Type B pancreatic cell (in vitro differentiated cells): ENCODE results near the gene SLC35B2. TPM values are rescaled to one million over a fixed set of nuclear protein-coding genes. Genes with fewer than 3 reads are reported as not detected.

Experiments
- DNase-seq: peaks from one replicate; pipeline ENCODE4 v3.0.0; 2021; ENCODE audit warnings: mixed read lengths; ENCODE audit not compliant: unreplicated experiment; ENCODE audit errors: extremely low spot score
- H3K27ac Mint-ChIP-seq: 2 replicates; pipeline ENCODE4 v1.8.0; 2021; ENCODE audit warnings: mild to moderate bottlenecking, mixed read lengths
- H3K27me3 Mint-ChIP-seq: 2 replicates; pipeline ENCODE4 v1.8.0; 2021; ENCODE audit warnings: mixed read lengths
- H3K36me3 Mint-ChIP-seq: 2 replicates; pipeline ENCODE4 v1.8.0; 2021; ENCODE audit warnings: mixed read lengths
- H3K4me1 Mint-ChIP-seq: one replicate; pipeline ENCODE4 v1.8.0; 2021; ENCODE audit warnings: mixed read lengths; ENCODE audit not compliant: unreplicated experiment
- H3K4me3 Mint-ChIP-seq: 2 replicates; pipeline ENCODE4 v1.8.0; 2021; ENCODE audit warnings: mild to moderate bottlenecking, mixed read lengths
- H3K9me3 Mint-ChIP-seq: 2 replicates; pipeline ENCODE4 v1.8.0; 2021; ENCODE audit warnings: mixed read lengths
- total RNA-seq: library from RNA; stranded (reverse); gene quantifications from 2 replicates; pipeline ENCODE4 v1.2.1, GENCODE V29; 2021; ENCODE audit warnings: low replicate concordance
- TF ChIP-seq, protein P1 (sequence below): fragments of 200-600 bp; sonication (generic); conservative IDR thresholded peaks from 2 replicates; pipeline ENCODE4 v1.5.0; 2021; ENCODE audit warnings: antibody characterized with exemption, mild to moderate bottlenecking

The SLC35B2 gene
- total RNA-seq, 1 donor from 2014 or later, result 39.6 TPM

DNA sequence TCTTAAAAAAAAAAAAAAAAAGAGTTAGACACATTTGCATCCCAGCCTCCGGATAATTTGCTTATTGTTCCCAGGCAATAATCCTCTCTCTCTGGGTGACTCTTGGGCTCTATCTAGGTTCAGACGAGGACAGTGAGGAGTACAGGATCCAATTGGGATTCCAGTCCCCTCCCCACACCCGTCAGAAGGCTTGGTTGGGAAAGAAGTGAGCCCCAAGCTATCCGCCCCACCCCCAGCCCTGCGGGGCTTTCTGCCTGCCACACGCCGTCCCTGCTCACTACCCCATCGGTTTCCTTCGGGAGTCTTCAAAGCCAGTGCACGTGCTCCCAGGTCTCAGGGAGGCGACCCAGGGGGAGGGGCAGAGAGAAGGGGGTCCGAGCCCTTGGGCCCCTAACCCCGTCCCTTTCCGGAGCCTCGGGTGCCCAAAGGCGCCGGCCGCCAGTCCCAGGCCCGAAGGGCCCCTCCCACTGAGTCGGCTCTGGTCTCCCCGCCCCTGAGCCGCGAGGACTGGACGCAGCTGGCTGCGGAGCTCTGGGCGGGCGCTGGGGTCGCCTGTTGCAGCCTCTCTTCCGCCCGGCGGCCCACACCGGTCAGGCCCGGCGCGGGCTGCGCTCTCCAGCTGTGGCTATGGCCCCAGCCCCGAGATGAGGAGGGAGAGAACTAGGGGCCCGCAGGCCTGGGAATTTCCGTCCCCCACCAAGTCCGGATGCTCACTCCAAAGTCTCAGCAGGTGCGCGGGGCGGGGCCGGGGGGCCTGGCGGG lies 38.1 kb downstream of the SLC35B2 start:
- Mint-ChIP-seq H3K4me1 (peaks cover 32% of the 10 kb centered on the region), H3K36me3 (no peaks in the 10 kb centered on the region), H3K9me3 (no peaks in the 10 kb centered on the region), H3K27ac (peak overlapping the region; percentile 69), H3K4me3 (peak overlapping the region; percentile 82), H3K27me3 (peaks cover 19% of the 10 kb centered on the region)
- TF ChIP-seq, protein P1, sequence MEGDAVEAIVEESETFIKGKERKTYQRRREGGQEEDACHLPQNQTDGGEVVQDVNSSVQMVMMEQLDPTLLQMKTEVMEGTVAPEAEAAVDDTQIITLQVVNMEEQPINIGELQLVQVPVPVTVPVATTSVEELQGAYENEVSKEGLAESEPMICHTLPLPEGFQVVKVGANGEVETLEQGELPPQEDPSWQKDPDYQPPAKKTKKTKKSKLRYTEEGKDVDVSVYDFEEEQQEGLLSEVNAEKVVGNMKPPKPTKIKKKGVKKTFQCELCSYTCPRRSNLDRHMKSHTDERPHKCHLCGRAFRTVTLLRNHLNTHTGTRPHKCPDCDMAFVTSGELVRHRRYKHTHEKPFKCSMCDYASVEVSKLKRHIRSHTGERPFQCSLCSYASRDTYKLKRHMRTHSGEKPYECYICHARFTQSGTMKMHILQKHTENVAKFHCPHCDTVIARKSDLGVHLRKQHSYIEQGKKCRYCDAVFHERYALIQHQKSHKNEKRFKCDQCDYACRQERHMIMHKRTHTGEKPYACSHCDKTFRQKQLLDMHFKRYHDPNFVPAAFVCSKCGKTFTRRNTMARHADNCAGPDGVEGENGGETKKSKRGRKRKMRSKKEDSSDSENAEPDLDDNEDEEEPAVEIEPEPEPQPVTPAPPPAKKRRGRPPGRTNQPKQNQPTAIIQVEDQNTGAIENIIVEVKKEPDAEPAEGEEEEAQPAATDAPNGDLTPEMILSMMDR, result no peak
- DNase-seq, result peak; percentile 79

DNA sequence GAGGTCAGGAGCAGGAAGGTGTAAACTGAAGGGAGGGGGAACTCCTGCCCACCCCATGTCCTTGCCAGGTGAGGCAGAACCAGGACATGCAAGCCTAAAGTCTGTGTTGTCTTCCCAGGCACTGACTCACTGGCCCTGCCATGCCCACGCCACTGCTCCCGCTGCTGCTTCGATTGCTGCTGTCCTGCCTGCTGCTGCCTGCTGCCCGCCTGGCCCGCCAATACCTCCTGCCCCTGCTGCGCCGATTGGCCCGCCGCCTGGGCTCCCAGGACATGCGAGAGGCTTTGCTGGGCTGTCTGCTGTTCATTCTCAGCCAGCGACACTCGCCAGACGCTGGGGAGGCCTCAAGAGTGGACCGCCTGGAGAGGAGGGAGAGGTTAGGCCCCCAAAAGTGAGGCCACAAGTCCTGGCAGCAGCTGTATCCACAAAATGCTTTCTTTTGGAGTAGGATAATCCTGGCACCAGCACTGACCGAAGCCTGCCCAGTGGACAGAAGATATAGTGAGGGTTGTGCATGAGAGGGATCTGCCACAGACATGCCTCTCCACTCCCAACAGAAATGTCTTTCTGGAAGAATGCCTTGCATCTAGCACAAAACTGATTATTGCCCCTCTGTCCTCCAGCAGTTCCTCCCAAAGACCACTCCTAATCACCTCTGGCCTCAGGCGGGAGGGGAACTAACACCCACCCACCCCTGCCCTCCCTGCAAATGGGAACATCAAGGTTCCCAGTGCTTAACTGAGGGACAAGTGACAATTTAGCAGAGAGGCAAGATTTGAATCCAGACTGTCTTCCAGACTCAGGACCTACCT lies 39.8 kb downstream of the SLC35B2 start:
- H3K9me3 Mint-ChIP-seq, result no peaks in the 10 kb centered on the region
- H3K4me3 Mint-ChIP-seq, result no peak overlapping the region
- TF ChIP-seq, protein P1, result no peak
- peaks cover 23% of the 10 kb centered on the region for H3K4me1 Mint-ChIP-seq
- no peak for DNase-seq
- no peaks in the 10 kb centered on the region for H3K36me3 Mint-ChIP-seq
- H3K27ac Mint-ChIP-seq, result peak overlapping the region; percentile 76
- peaks cover 13% of the 10 kb centered on the region for H3K27me3 Mint-ChIP-seq

DNA sequence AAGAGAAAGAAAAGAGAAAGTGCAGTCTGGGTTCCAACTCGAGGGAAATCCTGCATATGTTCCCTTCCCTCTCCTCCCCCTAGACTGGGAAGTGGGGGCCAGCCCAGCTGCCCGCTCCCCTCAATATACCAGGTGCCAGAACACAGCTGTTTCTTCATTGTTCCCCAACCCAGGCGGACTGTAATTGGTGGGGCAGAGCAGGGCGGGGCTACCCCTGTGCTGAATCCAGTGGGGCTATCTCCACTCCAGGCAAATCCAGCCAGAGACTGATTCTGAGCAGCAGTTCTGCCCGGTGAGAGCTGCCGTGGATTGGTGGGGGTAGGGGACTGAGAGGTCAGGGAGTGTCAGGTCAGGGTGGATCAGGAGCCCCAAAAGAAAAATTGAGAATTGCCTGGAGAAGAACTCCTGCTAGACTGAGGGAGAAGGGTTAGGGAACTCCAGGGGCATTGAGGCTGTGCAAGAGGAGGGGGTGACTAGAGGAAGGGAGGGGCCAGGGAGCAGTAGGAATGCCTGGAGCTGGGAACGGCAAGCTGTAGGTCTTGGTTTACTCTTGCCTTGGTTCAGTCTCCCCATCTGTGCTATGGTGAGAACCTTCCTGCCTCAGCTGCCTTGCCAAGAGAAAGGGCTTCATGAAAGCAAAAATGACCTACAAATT lies 40.5 kb downstream of the SLC35B2 start, which contains the start of gene MYMX:
MYMX (plus strand) TSS at position 250 of the 655 bp plus-strand sequence. CDS start 546 bp downstream, outside the sequence.
- no peak for DNase-seq
- TF ChIP-seq, protein P1, result no peak
- no peaks in the 10 kb centered on the region for H3K36me3 Mint-ChIP-seq

DNA sequence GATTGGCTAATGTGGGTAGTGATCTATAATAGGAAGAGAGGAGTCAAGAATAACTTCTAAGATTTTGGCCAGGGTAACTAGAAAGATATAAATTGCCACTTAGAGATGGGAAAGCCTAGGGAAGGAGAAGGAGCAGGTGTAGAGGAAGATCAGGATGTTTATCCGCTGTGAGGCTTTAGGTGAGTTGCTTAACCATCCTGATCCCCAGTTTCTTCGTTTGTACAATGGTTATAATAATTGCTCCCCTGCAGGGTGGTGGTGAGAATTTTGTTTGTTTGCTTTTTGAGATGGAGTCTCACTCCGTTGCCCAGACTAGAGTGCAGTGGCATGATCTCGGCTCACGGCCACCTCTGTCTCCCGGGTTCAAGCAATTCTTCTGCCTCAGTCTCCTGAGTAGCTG lies 43.0 kb downstream of the SLC35B2 start:
- Mint-ChIP-seq H3K27ac (no peak overlapping the region), H3K4me1 (peaks cover 17% of the 10 kb centered on the region), H3K27me3 (peaks cover 9% of the 10 kb centered on the region), H3K9me3 (no peaks in the 10 kb centered on the region), H3K4me3 (no peak overlapping the region), H3K36me3 (no peaks in the 10 kb centered on the region)
- TF ChIP-seq, protein P1, result no peak
- no peak for DNase-seq

More for the DNA sequence above, 40.5 kb downstream of the SLC35B2 start, which contains the start of gene MYMX:
- H3K4me3 Mint-ChIP-seq, result peak within 1 kb of the TSS; percentile 64
- H3K27me3 Mint-ChIP-seq, result peaks cover 13% of the 10 kb centered on the region
- H3K9me3 Mint-ChIP-seq, result no peaks in the 10 kb centered on the region
- peaks cover 22% of the 10 kb centered on the region for H3K4me1 Mint-ChIP-seq
- peak within 1 kb of the TSS; percentile 76 for H3K27ac Mint-ChIP-seq

DNA sequence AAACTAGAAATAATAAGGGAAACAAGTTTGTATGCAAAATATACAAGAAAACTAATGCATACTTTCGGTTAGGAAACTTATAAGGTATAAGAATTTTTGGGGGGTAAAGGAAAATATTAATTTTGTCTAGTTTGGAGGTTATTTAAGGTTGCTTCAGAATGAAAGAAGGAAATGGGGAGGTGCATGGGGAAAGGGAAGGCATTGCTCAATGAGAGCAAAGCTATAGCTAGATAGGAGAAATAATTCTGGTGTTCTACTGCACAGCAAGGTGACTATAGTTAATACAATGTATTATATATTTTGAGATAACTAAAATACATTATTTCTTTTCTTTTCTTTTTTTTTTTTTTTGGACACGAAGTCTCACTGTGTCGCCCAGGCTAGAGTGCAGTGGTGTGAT lies 46.0 kb downstream of the SLC35B2 start:
- DNase-seq, result no peak
- peaks cover 5% of the 10 kb centered on the region for H3K27me3 Mint-ChIP-seq
- H3K4me1 Mint-ChIP-seq, result peaks cover 7% of the 10 kb centered on the region
- H3K4me3 Mint-ChIP-seq, result no peak overlapping the region
- H3K9me3 Mint-ChIP-seq, result no peaks in the 10 kb centered on the region
- no peak overlapping the region for H3K27ac Mint-ChIP-seq
- TF ChIP-seq, protein P1, result no peak
- no peaks in the 10 kb centered on the region for H3K36me3 Mint-ChIP-seq
